ENCODE results near the gene EFCAB14.
"Not testable (repeated sequence)": the region's sequence is repeated elsewhere in the genome, so short reads cannot be mapped to it uniquely, and the experiment has no call there.

Gene EFCAB14

DNA sequence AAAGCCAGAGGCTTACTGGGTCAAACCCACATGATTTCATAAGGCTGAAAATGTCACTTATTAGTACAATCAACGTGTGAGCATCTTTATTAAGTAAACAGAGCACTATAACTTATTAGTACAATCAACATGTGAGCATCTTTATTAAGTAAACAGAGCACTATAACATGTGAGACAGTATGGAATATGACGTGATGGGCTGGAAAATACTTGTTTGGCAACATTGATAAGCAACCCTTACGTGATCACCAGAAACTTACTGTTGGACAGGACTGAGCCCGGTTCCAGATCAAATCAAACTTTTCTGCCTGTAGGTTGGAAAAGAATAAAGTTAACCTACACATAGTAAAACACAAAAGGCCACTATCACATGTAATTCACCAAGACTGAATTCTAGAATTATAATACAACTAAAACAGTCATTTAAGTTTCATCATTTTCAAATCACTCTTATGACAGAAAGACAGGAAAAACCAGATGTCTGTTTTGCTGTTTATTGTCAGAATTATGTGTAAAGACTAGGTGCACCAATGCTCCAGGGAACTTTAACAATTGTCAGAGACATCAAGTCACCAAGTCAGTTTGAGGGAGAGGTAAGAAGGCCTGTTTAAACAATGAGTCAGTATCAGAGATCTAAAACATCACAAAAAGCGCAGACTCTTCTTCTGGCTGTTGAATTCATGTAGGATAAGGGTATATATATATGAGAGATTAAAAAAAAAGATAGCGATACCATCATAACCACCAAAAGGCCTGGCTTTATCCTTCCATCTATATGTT lies 66.4 kb downstream of the EFCAB14 start:
- no peak for DNase-seq

DNA sequence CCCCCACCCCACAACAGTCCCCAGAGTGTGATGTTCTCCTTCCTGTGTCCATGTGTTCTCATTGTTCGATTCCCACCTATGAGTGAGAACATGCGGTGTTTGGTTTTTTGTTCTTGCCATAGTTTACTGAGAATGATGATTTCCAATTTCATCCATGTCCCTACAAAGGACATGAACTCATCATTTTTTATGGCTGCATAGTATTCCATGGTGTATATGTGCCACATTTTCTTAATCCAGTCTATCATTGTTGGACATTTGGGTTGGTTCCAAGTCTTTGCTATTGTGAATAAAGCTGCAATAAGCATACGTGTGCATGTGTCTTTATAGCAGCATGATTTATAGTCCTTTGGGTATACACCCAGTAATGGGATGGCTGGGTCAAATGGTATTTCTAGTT lies 67.8 kb downstream of the EFCAB14 start:
- DNase-seq, result not testable (repeated sequence)

GRCh38 chr1:46650491-46650890 lies 68.4 kb downstream of the EFCAB14 start:
- no peak for DNase-seq

DNA sequence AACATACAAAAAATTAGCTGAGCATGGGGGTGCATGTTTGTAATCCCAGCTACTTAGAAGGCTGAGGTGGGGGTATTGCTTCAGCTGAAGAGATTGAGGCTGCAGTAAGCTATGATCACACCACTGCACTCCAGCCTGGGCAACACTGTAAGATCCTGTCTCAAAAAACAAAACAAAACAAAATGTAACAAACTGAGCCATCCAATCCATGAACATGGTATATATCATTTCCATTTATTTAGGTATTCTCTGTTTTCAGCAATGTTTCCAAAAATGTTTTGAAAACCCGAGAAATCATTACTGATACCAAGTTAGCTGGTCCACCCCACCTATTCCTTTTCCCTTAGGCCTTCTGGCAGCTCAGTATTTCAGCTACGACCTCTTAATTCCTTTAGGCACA lies 69.2 kb downstream of the EFCAB14 start:
- DNase-seq, result no peak

DNA sequence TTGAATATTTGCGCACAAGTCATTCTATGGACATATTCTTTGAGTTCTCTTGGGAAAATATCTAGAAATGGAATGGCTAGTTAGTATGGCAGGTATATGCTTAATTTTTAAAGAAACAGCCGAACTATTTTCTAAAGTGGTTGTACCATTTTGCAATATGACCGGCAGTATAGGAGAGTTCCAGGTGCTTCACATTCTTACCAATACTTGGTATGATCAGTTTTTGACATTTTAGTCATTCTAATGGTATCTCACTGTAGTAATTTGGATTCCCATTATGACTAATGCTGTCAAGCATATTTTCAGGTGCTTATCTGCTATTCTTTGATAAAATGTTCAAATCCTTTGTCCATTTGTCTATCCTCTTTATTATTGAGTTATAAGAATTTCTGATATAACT lies 71.3 kb downstream of the EFCAB14 start:
- DNase-seq, result no peak

DNA sequence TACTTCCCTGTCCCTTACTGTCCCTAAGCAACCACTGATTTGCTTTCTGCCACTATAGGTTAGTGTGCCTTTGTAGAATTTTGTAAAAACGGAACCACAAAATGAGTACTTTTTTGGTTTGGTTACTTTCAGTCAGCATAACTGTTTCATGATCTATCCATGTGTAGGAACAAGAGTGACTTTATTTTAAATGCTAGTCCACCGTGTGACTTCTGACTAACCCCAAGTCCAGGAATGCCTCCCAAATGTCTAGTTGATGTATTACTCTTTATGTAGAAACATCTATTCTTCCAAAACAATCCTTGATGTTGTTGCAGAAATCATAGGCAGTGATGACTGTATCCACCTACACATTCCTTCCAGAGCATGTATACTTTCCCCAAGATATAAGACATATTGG lies 72.1 kb downstream of the EFCAB14 start:
- DNase-seq, result peak; percentile 21

- no peak for DNase-seq
Measured at GRCh38 chr1:46646331-46646730, 72.6 kb downstream of the EFCAB14 start.

- DNase-seq, result no peak
Measured at GRCh38 chr1:46645815-46646214, 73.1 kb downstream of the EFCAB14 start.

- DNase-seq, result peak; percentile 89
Measured at GRCh38 chr1:46643368-46643775, 75.5 kb downstream of the EFCAB14 start.

GRCh38 chr1:46642115-46642680 lies 76.7 kb downstream of the EFCAB14 start:
- no peak for DNase-seq

DNA sequence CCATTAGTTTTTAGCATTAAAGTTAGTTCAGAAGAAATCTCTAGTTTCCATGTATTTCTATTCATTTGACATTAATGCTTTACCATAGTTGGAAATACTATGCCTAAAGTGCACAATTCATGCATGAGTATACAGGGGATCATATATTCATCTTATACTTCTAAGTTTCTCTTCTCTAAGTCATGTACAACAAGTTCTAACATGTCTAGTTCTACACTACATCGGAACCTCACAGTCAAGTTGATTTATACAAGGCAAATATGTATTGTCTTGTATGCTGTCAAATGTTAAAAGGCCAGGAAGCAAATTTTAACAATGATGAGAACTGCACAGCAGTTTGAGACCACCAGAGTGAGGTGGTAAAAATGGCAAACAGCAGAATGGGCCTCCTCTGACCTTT lies 79.4 kb downstream of the EFCAB14 start:
- DNase-seq, result no peak

- DNase-seq, result no peak
Measured at GRCh38 chr1:46638921-46639320, 80.0 kb downstream of the EFCAB14 start.

- no peak for DNase-seq
Measured at GRCh38 chr1:46637444-46638083, 81.3 kb downstream of the EFCAB14 start.

- no peak for DNase-seq
Measured at GRCh38 chr1:46635205-46635604, 83.7 kb downstream of the EFCAB14 start.

GRCh38 chr1:46630719-46631118 lies 88.2 kb downstream of the EFCAB14 start:
- DNase-seq, result no peak
